K562 (cell line): ENCODE measurements around the gene STK33. TPM values are rescaled to one million over a fixed set of nuclear protein-coding genes. Genes with fewer than 3 reads are reported as not detected.

Experiments used
- ATAC-seq: fragments of 200-7000 bp; cut with Tn5 transposase; 3 replicates; pipeline ENCODE4 v1.9.1; 2020; ENCODE audit warnings: moderate library complexity
- BruUV-seq: library from RNA; stranded (reverse); fragments of 400-500 nt; replicated peaks from 2 replicates; lab custom pipeline; 2021; lab: Mats Ljungman, UMichigan
- CTCF ChIA-PET: fragments of 300-600 bp; formaldehyde crosslinking; extraction: SDS; loops from one replicate; lab custom pipeline; 2021; ENCODE audit warnings: low intra/inter-chr PET ratio; lab: Yijun Ruan, JAX
- POLR2A ChIA-PET: fragments of 300-600, 350-650 bp; sonication (Branson Sonifier 250); formaldehyde crosslinking; extraction: SDS; loops from one replicate; lab custom pipeline; 2021; ENCODE audit warnings: antibody characterized with exemption, inconsistent platforms; lab: Yijun Ruan, JAX
- DNase-seq, 4 experiments: peaks; one replicate each; pipeline versions ENCODE4 v3.0.0 to v3.0.0-alpha.2; 2011 to 2018; ENCODE audit warnings: low spot score in 3 of 4, mixed read lengths in 3 of 4; ENCODE audit errors: extremely low read depth in 1 of 4
- FAIRE-seq: peaks from 2 replicates; lab custom pipeline; 2011; peaks lifted over from hg19 to GRCh38; lab: Jason Lieb, UNC
- H2AFZ ChIP-seq: 2 replicates; pipeline ENCODE4 v1.6.0; 2011; ENCODE audit warnings: low read depth, low read length, control low read depth, inconsistent platforms
- H3K27ac ChIP-seq: fragments of 200-600 bp; 3 replicates; pipeline ENCODE4 v1.8.0; 2011; ENCODE audit warnings: low read depth, mild to moderate bottlenecking, control low read depth, inconsistent platforms, low read length, moderate library complexity, mixed read lengths; ENCODE audit errors: extremely low read depth
- H3K27me3 ChIP-seq, 2 experiments: fragments of 300-600 bp in 1 of 2; 2 replicates in 1 of 2; 3 replicates in 1 of 2; pipeline versions ENCODE4 v1.6.0 to v1.8.0; 2011; ENCODE audit warnings: inconsistent platforms in 2 of 2, low read length in 2 of 2, mild to moderate bottlenecking in 1 of 2, mixed read lengths in 1 of 2, moderate library complexity in 1 of 2; ENCODE audit not compliant: control insufficient read depth in 2 of 2, insufficient read depth in 2 of 2
- H3K36me3 ChIP-seq: fragments of 300-600 bp; 3 replicates; pipeline ENCODE4 v1.8.0; 2011; ENCODE audit warnings: mild to moderate bottlenecking, low read length, inconsistent platforms; ENCODE audit not compliant: control insufficient read depth, insufficient read depth
- H3K4me1 ChIP-seq, 2 experiments: fragments of 200-600 bp in 1 of 2; replicated peaks in 1 of 2; 2 replicates in 1 of 2; 3 replicates in 1 of 2; pipeline versions ENCODE4 v1.5.1 to v1.8.0; 2011; ENCODE audit warnings: inconsistent platforms in 2 of 2, low read length in 2 of 2, mild to moderate bottlenecking in 1 of 2, mixed read lengths in 1 of 2, moderate library complexity in 1 of 2; ENCODE audit not compliant: control insufficient read depth in 2 of 2, insufficient read depth in 2 of 2
- H3K4me2 ChIP-seq: 2 replicates; pipeline ENCODE4 v1.6.1; 2011; ENCODE audit warnings: low read length, control low read depth, inconsistent platforms, mixed read lengths; ENCODE audit not compliant: insufficient read depth
- H3K4me3 ChIP-seq: fragments of 200-600 bp; sonication (generic), shearing (Covaris generic); 2 replicates; pipeline ENCODE4 v1.5.1; 2016; ENCODE audit warnings: control low read depth, inconsistent platforms
- H3K79me2 ChIP-seq: fragments of 200-600 bp; 3 replicates; pipeline ENCODE4 v1.8.0; 2011; ENCODE audit warnings: low read length, inconsistent platforms; ENCODE audit not compliant: control insufficient read depth, insufficient read depth
- H3K9ac ChIP-seq, 2 experiments: 2 replicates each; pipeline versions ENCODE4 v1.6.0 to v1.6.1; 2011; ENCODE audit warnings: low read depth in 2 of 2, low read length in 2 of 2, control low read depth in 1 of 2, inconsistent platforms in 1 of 2, mild to moderate bottlenecking in 1 of 2, mixed read lengths in 1 of 2; ENCODE audit not compliant: insufficient read depth in 1 of 2
- H3K9me1 ChIP-seq: one replicate; pipeline ENCODE4 v1.6.0; 2011; ENCODE audit warnings: inconsistent platforms, mild to moderate bottlenecking, low read length, moderate library complexity; ENCODE audit not compliant: control insufficient read depth, insufficient read depth
- H3K9me3 ChIP-seq: replicated peaks from 2 replicates; pipeline ENCODE4 v1.5.1; 2011; ENCODE audit warnings: low read depth, low read length, inconsistent platforms; ENCODE audit not compliant: control insufficient read depth, insufficient read depth
- H4K20me1 ChIP-seq: replicated peaks from 2 replicates; pipeline ENCODE4 v1.6.1; 2011; ENCODE audit warnings: low read length, inconsistent platforms, mixed read lengths; ENCODE audit not compliant: control insufficient read depth, insufficient read depth
- ATF2 ChIP-seq: sonication (generic); formaldehyde crosslinking; IDR thresholded peaks from 2 replicates; pipeline ENCODE4 v1.8.1; 2022; ENCODE audit warnings: missing genetic modification reagents
- ATF6 ChIP-seq: sonication (generic); formaldehyde crosslinking; IDR thresholded peaks from 2 replicates; pipeline ENCODE4 v1.4.0; 2020; ENCODE audit warnings: mild to moderate bottlenecking, missing genetic modification reagents
- FOXK1 ChIP-seq: sonication (generic); formaldehyde crosslinking; IDR thresholded peaks from 2 replicates; pipeline ENCODE4 v1.8.0; 2022; ENCODE audit warnings: missing genetic modification reagents, mild to moderate bottlenecking, borderline replicate concordance
- HMGXB4 ChIP-seq: sonication (generic); formaldehyde crosslinking; IDR thresholded peaks from 2 replicates; pipeline ENCODE4 v1.8.1; 2023; ENCODE audit warnings: mild to moderate bottlenecking, missing genetic modification reagents
- PREB ChIP-seq: sonication (generic); formaldehyde crosslinking; IDR thresholded peaks from 2 replicates; pipeline ENCODE4 v1.8.1; 2023; ENCODE audit warnings: mild to moderate bottlenecking, missing genetic modification reagents
- REST ChIP-seq, 2 experiments: fragments of 450-650 bp; formaldehyde crosslinking in 1 of 2; IDR thresholded peaks; 2 replicates each; pipeline versions ENCODE4 v1.4.0 to v1.6.1; 2014 to 2020; ENCODE audit warnings: mild to moderate bottlenecking in 2 of 2, borderline replicate concordance in 1 of 2, low read depth in 1 of 2
- ZNF77 ChIP-seq: fragments of 250-450 bp; sonication (Bioruptor Pico); IDR thresholded peaks from 2 replicates; pipeline ENCODE4 v1.5.0; 2020
- WGBS: fragments of 100-300 bp; shearing (Covaris generic); methylation state at CpG from one replicate; pipeline ENCODE4 v1.1.6; 2016; ENCODE audit warnings: low coverage, mixed read lengths; ENCODE audit not compliant: insufficient coverage; ENCODE audit errors: missing lambda C conversion rate; 5-methylcytosine and 5-hydroxymethylcytosine counted together
- in situ Hi-C: fragments of 300-500 bp; cut with MboI; formaldehyde crosslinking; loops from 4 replicates; pipeline ENCODE4 v1.15.0; 2018; ENCODE audit warnings: inconsistent platforms, mixed read lengths
- intact Hi-C: fragments of 100-400 bp; cut with micrococcal nuclease; formaldehyde crosslinking; loops from 2 replicates; pipeline ENCODE4 v1.14.2; 2022
- polyA plus RNA-seq, 8 experiments: library from polyadenylated mRNA; depleted of rRNA in 4 of 8; stranded (reverse) in 5 of 8; unstranded in 3 of 8; fragments of >200 nt; fragmentation: Nextera tagmentation in 2 of 8; fragmentation: Illumina TruSeq in 1 of 8; extraction: Ambion mirVana in 2 of 8; extraction: Trizol in 1 of 8; gene quantifications; 2 replicates each; pipeline versions ENCODE4 v1.2.1 to v1.2.3, GENCODE V29; 2011 to 2014; ENCODE audit warnings: inconsistent platforms in 1 of 8, missing spikeins in 1 of 8
- total RNA-seq, 7 experiments: library from RNA; depleted of rRNA in 6 of 7; stranded (reverse); fragments of >200 nt in 6 of 7; fragmentation: Illumina TruSeq in 2 of 7; extraction: Trizol in 2 of 7; gene quantifications; 2 replicates each; pipeline versions ENCODE4 v1.2.1 to v1.2.3, GENCODE V29; 2011 to 2021; ENCODE audit warnings: low replicate concordance in 1 of 7

Gene STK33
- total and polyA plus RNA-seq, 9 of the 15 experiments (the other 6 are each of a cell fraction or from before 2014, with no cell fraction given), result not detected

GRCh38 chr11:8415195-8415594, 178.8 kb downstream of the STK33 start:
- in situ Hi-C loops (no loop called here), intact Hi-C loops (no loop called here)
- Histone ChIP-seq H4K20me1 (no peaks in the 10 kb centered on the region), H2AFZ (no peak overlapping the region), H3K36me3 (no peaks in the 10 kb centered on the region), H3K27me3 (no peaks in the 10 kb centered on the region; a peak in 1 of 5 replicates), H3K9ac (no peak overlapping the region), H3K4me3 (no peak overlapping the region), H3K9me1 (no peaks in the 10 kb centered on the region), H3K4me2 (no peak overlapping the region), H3K27ac (no peak overlapping the region), H3K4me1 (no peaks in the 10 kb centered on the region), H3K79me2 (no peaks in the 10 kb centered on the region), H3K9me3 (no peaks in the 10 kb centered on the region)
- CTCF ChIA-PET, result no interaction called here
- FAIRE-seq (no peak), DNase-seq (no peak), ATAC-seq (no peak)
- POLR2A ChIA-PET, result no interaction called here
- WGBS, result 0% methylated on average over 1 of the region's 1 CpG
- no TSS peak for BruUV-seq
- TF ChIP-seq REST (IDR thresholded peaks at IDR 0.05; ENCODE audit: borderline replicate concordance) (no peak), REST (CRISPR knock-in tag; IDR thresholded peaks at IDR 0.05; ENCODE audit: low read depth) (no peak), PREB (CRISPR knock-in tag) (no peak), FOXK1 (CRISPR knock-in tag) (no peak), HMGXB4 (CRISPR knock-in tag) (no peak), ATF2 (no peak), ATF6 (CRISPR knock-in tag) (no peak), ZNF77 (CRISPR knock-in tag) (no peak)
